ENCODE results near the gene INKA2. TPM values are rescaled to one million over a fixed set of nuclear protein-coding genes. Genes with fewer than 3 reads are reported as not detected.
A peak's percentile ranks its signal among the peaks of the same experiment; 100 is the strongest.

The INKA2 gene
- total RNA-seq, 2 donors from 2014 or later = 3.8 to 7.3 TPM

DNA sequence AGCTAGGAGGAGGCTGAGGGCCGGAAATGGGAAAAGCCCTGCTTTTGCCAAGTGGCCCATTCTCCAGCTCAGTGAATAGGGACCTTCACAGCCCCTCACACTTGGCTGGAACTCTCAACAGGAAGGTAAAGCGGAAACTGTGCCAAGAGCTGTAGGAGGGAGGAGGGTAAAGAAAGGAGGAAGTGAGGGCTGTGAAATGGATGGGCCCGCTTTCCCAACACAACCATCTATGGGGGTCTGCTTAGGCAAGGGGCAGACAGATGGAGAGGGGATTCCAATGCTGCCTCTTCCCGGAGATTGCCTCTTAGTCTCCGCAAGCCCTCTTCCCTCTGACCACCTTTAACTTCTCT, 5.2 kb downstream of the INKA2 start:
- peaks cover 16 to 65% of the 10 kb centered on the region in 2 donors for H3K4me1 ChIP-seq (ENCODE audit: control insufficient read depth in 1 of 2, low read depth in 2 of 2)
- no peaks in the 10 kb centered on the region for H3K9me3 ChIP-seq
- no peak for TF ChIP-seq CTCF (IDR thresholded peaks at IDR 0.05)
- no peak overlapping the region for H3K4me3 ChIP-seq
- H3K27me3 ChIP-seq (replicated peaks; ENCODE audit: insufficient read depth) = no peaks in the 10 kb centered on the region
- ATAC-seq (ENCODE audit: insufficient number of reproducible peaks, low FRiP score, low read depth) = no peak
- no peak for DNase-seq (ENCODE audit: low spot score)
- H3K36me3 ChIP-seq = no peaks in the 10 kb centered on the region
- peak overlapping the region; percentile 25 to 55 for H3K27ac ChIP-seq

DNA sequence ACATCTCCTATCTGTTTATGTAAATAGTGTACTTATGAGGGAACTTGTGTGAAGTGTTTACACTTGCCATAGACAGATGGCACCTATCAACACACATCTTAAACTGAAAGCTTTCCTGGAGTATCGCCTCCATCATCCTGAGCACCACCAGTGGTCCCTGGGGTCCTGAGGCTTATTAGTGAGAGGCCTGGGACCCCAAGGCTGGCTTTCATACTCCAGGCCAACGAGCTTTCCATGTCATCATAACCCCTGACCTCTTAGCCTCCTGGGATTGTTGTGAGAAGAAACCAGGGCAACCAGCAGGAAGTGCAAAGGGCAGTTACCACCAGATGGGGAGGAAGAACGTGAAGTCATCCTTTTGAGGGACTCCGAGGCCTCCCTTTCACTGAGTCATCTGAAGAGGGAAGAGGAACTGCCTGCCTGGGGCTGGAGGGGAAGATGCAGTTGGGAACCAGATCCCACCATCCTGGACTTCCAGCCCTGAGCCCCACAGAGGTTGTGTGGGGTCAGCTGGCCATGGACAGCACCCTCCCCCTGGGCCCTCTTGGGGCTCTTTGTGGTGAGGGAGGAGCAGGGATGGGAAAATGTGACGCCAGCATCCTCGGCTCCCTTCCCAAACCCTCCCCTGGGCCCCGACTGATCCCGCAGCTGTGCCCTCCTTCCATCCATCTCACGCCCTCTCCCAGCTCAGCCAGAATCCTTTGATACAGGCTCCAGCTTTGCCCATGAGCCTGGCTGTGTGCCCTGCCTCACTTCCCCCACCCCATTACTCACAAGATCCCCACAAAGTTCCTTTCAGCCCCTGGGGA, 5.8 kb downstream of the INKA2 start:
- Histone ChIP-seq H3K4me1 (ENCODE audit: control insufficient read depth in 1 of 2, low read depth in 2 of 2) (peaks cover 16 to 66% of the 10 kb centered on the region in 2 donors), H3K27me3 (replicated peaks; ENCODE audit: insufficient read depth) (no peaks in the 10 kb centered on the region), H3K9me3 (no peaks in the 10 kb centered on the region), H3K4me3 (no peak overlapping the region), H3K36me3 (no peaks in the 10 kb centered on the region), H3K27ac (peak overlapping the region; percentile 25 to 55)
- DNase-seq (ENCODE audit: low spot score) (no peak), ATAC-seq (ENCODE audit: insufficient number of reproducible peaks, low FRiP score, low read depth) (peak; percentile 20)
- TF ChIP-seq CTCF (IDR thresholded peaks at IDR 0.05) = no peak

GRCh38 chr1:111732718-111733117, 6.5 kb downstream of the INKA2 start:
- ATAC-seq (ENCODE audit: insufficient number of reproducible peaks, low FRiP score, low read depth) = no peak
- DNase-seq (ENCODE audit: low spot score) = no peak
- Histone ChIP-seq H3K9me3 (no peaks in the 10 kb centered on the region), H3K4me1 (ENCODE audit: control insufficient read depth in 1 of 2, low read depth in 2 of 2) (peaks cover 12 to 60% of the 10 kb centered on the region in 2 donors), H3K27me3 (replicated peaks; ENCODE audit: insufficient read depth) (no peaks in the 10 kb centered on the region), H3K36me3 (no peaks in the 10 kb centered on the region), H3K4me3 (no peak overlapping the region), H3K27ac (no peak overlapping the region)
- TF ChIP-seq CTCF (IDR thresholded peaks at IDR 0.05) = no peak

DNA sequence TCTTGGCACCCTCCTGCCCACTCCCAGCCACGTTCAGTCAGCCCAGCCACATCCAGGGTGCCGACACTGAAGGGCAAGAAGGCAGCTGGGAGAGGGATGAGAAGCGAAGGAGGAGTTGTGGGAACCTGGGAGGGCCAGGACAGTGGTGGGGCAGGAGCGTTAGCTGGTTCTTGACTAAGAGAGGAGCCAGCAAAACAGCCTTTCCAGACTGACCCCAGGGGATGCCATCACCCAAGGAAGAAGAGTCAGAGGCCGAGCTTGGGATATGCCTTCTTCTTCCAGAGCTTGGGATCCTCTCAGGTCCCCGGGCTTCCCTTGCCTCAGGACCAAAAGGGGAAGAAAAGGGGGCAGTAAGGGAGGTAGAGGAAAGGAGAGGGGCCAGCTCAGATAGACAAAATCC, 7.2 kb downstream of the INKA2 start:
- Histone ChIP-seq H3K27me3 (replicated peaks; ENCODE audit: insufficient read depth) (no peaks in the 10 kb centered on the region), H3K4me3 (no peak overlapping the region), H3K36me3 (no peaks in the 10 kb centered on the region), H3K4me1 (ENCODE audit: control insufficient read depth in 1 of 2, low read depth in 2 of 2) (peaks cover 9 to 53% of the 10 kb centered on the region in 2 donors), H3K9me3 (no peaks in the 10 kb centered on the region), H3K27ac (no peak overlapping the region)
- ATAC-seq (ENCODE audit: insufficient number of reproducible peaks, low FRiP score, low read depth) (no peak), DNase-seq (ENCODE audit: low spot score) (no peak)
- TF ChIP-seq CTCF (IDR thresholded peaks at IDR 0.05) = no peak

- DNase-seq (ENCODE audit: low spot score) = no peak
- Histone ChIP-seq H3K27ac (no peak overlapping the region), H3K4me3 (no peak overlapping the region), H3K36me3 (no peaks in the 10 kb centered on the region), H3K9me3 (no peaks in the 10 kb centered on the region), H3K27me3 (replicated peaks; ENCODE audit: insufficient read depth) (no peaks in the 10 kb centered on the region), H3K4me1 (ENCODE audit: control insufficient read depth in 1 of 2, low read depth in 2 of 2) (peaks cover 9 to 47% of the 10 kb centered on the region in 2 donors)
- no peak for ATAC-seq (ENCODE audit: insufficient number of reproducible peaks, low FRiP score, low read depth)
- TF ChIP-seq CTCF (IDR thresholded peaks at IDR 0.05) = no peak
These were observed 8.5 kb downstream of the INKA2 start for GRCh38 chr1:111730706-111731105.
